Pancreas (tissue), 10 donors: Measurements from ENCODE around the gene RYK. TPM values are rescaled to one million over a fixed set of nuclear protein-coding genes. Genes with fewer than 3 reads are reported as not detected.
A peak's percentile ranks its signal among the peaks of the same experiment; 100 is the strongest.

Experiments
- ATAC-seq, 4 donors: fragments of 200-7000 bp; cut with Tn5 transposase; one replicate each; pipeline versions ENCODE4 v1.8.0 to v1.9.1; 2020; ENCODE audit warnings: mild to moderate bottlenecking in 4 of 4, moderate library complexity in 4 of 4
- DNase-seq, 6 donors: peaks; one replicate each; pipeline ENCODE4 v3.0.0-alpha.2; 2020
- FAIRE-seq: peaks from 2 replicates; lab custom pipeline; 2012; peaks lifted over from hg19 to GRCh38; lab: Jason Lieb, UNC
- H3K27ac ChIP-seq, 4 donors: fragments of 200-600 bp; sonication (generic); 1 replicate in 3 of 4; 2 replicates in 1 of 4; pipeline versions ENCODE4 v1.5.0 to v1.8.0; 2020
- H3K27me3 ChIP-seq, 4 donors: fragments of 200-600 bp; one replicate each; pipeline ENCODE4 v1.8.0; 2021
- H3K36me3 ChIP-seq, 3 donors: fragments of 200-600 bp; sonication (generic) in 1 of 3; one replicate each; pipeline versions ENCODE4 v1.5.0 to v1.8.0; 2020 to 2021
- H3K4me1 ChIP-seq, 3 donors: fragments of 200-600 bp; one replicate each; pipeline ENCODE4 v1.8.0; 2021
- H3K4me3 ChIP-seq, 4 donors: fragments of 200-600 bp; sonication (generic) in 2 of 4; one replicate each; pipeline versions ENCODE4 v1.5.0 to v1.8.0; 2020 to 2021
- H3K9me3 ChIP-seq, 4 donors: fragments of 200-600 bp; one replicate each; pipeline ENCODE4 v1.8.0; 2021
- WGBS, 2 donors: extraction: QIAGEN DNeasy Blood & Tissue Kit; methylation state at CpG; one replicate each; pipeline ENCODE4 v1.1.7; 2013; 5-methylcytosine and 5-hydroxymethylcytosine counted together
- intact Hi-C, 3 donors: fragments of 100-400 bp; cut with DNase I; formaldehyde crosslinking; loops; one replicate each; pipeline versions ENCODE4 v1.11.1 to v1.14.2; 2022
- polyA plus RNA-seq, 2 donors: library from polyadenylated mRNA; stranded (reverse); fragments of 200-250 nt; gene quantifications; one replicate each; pipeline ENCODE4 v1.2.3, GENCODE V29; 2013
- total RNA-seq, 6 donors: library from RNA; stranded (reverse); fragmentation: NEBNext Ultra II Directional in 4 of 6; extraction: Animal tissue kit (Norgen Biotek cat#: 25700) in 4 of 6; gene quantifications; one replicate each; pipeline versions ENCODE4 v1.2.1 to v1.2.4, GENCODE V29; 2021 to 2023
- TF ChIP-seq, protein P1 (sequence below), 4 donors: fragments of 200-600 bp; sonication (generic) in 3 of 4; IDR thresholded peaks; one replicate each; pipeline versions ENCODE4 v1.5.0 to v1.8.0; 2021; ENCODE audit warnings: antibody characterized with exemption in 4 of 4
- donor health status: healthy with polysubstance abuse.
- donor health status: DM: no; HTN: no; CAD: no; lungs with moderate emphysema.
- donor health status: DM: no; HTN: no; CAD: no.
- donor health status: control.
- donor health status: control.
- donor health status: Bipolar disorder and iron deficiency.
- donor health status: DM: yes; HTN: yes; CAD: no.
- donor health status: DM: no; HTN: no; CAD: no.
- donor health status: DM: no; HTN: no; CAD: no.
- donor health status: DM: yes; HTN: yes; CAD: no.

Gene RYK
- total and polyA plus RNA-seq, 8 donors, result 13.8 to 31.9 (median 20.5) TPM

DNA sequence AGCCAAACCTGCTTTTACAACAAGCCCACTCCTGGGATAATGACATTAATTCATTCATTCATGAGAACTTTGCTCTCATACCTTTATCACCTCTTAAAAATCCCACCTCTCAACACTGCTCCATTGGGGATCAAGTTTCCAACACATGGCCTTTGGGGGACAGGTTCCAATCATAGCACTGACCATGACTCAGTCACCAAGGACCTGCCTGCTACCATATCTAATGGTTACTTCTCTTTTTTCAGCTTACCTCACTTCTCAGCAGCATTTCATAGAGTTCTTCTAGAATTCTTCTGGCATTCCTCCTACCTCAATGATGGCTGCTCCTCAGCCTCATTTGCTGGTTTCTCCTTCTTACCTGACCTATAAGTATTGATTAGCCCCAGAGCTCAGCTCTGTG is 36.9 kb upstream of the RYK start:
- Histone ChIP-seq H3K9me3 (no peaks in the 10 kb centered on the region), H3K27ac (no peak overlapping the region), H3K27me3 (no peaks in the 10 kb centered on the region), H3K4me3 (no peak overlapping the region), H3K4me1 (no peaks in the 10 kb centered on the region), H3K36me3 (no peaks in the 10 kb centered on the region)
- no peak for FAIRE-seq
- intact Hi-C loops, result no loop called here
- DNase-seq, result no peak
- ATAC-seq, result no peak
- TF ChIP-seq, protein P1, sequence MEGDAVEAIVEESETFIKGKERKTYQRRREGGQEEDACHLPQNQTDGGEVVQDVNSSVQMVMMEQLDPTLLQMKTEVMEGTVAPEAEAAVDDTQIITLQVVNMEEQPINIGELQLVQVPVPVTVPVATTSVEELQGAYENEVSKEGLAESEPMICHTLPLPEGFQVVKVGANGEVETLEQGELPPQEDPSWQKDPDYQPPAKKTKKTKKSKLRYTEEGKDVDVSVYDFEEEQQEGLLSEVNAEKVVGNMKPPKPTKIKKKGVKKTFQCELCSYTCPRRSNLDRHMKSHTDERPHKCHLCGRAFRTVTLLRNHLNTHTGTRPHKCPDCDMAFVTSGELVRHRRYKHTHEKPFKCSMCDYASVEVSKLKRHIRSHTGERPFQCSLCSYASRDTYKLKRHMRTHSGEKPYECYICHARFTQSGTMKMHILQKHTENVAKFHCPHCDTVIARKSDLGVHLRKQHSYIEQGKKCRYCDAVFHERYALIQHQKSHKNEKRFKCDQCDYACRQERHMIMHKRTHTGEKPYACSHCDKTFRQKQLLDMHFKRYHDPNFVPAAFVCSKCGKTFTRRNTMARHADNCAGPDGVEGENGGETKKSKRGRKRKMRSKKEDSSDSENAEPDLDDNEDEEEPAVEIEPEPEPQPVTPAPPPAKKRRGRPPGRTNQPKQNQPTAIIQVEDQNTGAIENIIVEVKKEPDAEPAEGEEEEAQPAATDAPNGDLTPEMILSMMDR (IDR thresholded peaks at IDR 0.05), result no peak

DNA sequence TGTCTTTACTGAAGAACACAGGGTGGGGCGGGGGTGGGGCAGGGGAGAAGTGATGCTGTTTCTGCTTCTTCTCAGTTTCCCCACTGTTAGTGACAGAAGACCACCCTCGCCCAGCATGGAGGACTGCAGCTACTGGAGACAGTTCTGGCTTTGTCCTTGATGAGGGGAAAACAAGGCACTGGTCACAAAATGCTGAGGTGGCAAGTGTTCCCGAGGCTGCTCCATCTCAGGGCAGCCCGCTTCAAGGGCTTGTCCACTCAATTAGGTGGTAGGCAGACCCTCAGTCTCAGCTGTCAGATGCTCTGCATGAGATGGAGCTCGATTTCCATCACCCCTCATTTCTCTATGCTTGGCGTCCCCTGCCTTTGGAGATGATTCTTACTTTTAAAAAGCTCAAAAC is 33.8 kb upstream of the RYK start:
- 89 to 92% methylated on average over 6 of the region's 6 CpGs for WGBS, 2 donors
- Histone ChIP-seq H3K4me3 (no peak overlapping the region), H3K36me3 (no peaks in the 10 kb centered on the region), H3K4me1 (peaks cover 0 to 3% (median 0%) of the 10 kb centered on the region in 3 donors), H3K27ac (no peak overlapping the region), H3K27me3 (no peaks in the 10 kb centered on the region), H3K9me3 (no peaks in the 10 kb centered on the region)
- TF ChIP-seq, protein P1 (IDR thresholded peaks at IDR 0.05), result no peak
- intact Hi-C loops, result no loop called here
- no peak for FAIRE-seq
- ATAC-seq, result no peak
- no peak for DNase-seq

DNA sequence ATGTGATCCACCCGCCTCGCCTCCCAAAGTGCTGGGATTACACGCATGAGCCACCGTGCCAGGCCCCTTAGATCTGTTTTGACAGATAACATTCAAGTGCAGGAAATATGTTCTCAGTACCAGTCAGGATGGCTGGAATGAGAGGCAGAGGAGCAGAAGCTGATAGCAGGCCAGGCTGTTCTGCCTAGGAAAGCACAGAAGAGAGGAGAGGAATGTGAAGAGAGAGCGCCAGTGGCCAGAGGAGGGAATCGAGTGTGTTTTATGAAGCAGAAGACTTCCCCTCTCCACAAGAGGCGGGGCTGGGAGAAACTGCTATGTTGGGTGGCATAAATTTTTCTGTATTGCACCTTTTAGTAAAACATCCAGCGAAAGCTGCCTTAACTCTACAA is 32.0 kb upstream of the RYK start:
- intact Hi-C loops, result no loop called here
- FAIRE-seq (no peak), DNase-seq (no peak)

DNA sequence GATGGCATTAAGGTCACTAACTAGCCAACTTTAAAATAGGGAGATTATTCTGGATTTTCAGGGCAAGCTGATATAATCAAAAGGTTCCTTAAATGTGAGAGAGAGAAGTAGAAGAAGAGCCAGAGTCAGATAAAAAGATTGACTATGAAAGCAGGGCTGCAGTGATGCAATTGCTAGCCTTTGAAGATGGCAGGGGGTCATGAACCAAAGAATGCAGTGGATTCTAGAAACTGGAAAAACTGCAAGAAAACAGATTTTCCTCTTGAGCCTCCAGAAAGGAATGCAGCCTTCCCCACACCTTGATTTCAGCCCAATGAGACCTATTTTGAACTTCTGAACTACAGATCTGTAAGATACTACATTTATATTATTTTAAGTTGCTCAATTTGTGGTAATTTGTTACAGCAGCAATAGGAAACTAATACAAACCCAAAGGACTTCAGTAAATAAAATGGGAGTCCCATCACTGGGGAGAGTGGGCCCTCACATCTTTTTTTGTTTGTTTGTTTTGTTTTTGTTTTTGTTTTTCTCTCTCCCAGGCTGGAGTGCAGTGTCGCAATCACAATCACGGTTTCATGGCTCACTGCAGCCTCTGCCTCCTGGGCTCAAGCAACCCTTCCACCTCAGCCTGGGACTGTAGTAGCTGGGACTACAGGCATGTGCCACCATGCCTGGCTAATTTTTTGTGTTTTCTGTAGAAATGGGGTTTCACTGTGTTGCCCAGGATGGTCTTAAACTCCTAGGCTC is 31.4 kb upstream of the RYK start:
- Histone ChIP-seq H3K27ac (no peak overlapping the region), H3K4me1 (peaks cover 0 to 5% (median 0%) of the 10 kb centered on the region in 3 donors), H3K27me3 (no peaks in the 10 kb centered on the region), H3K36me3 (no peaks in the 10 kb centered on the region), H3K9me3 (no peaks in the 10 kb centered on the region), H3K4me3 (no peak overlapping the region)
- 91 to 97% methylated on average over 2 of the region's 2 CpGs for WGBS, 2 donors
- DNase-seq, result no peak
- no peak for ATAC-seq
- TF ChIP-seq, protein P1 (IDR thresholded peaks at IDR 0.05), result no peak
- no peak for FAIRE-seq
- intact Hi-C loops, result no loop called here

More for the DNA sequence above, 32.0 kb upstream of the RYK start:
- no peak for ATAC-seq
- Histone ChIP-seq H3K27me3 (no peaks in the 10 kb centered on the region), H3K4me3 (no peak overlapping the region), H3K27ac (no peak overlapping the region), H3K36me3 (no peaks in the 10 kb centered on the region), H3K9me3 (no peaks in the 10 kb centered on the region), H3K4me1 (peaks cover 0 to 5% (median 0%) of the 10 kb centered on the region in 3 donors)
- WGBS, 2 donors, result 98% methylated on average over 8 of the region's 8 CpGs
- TF ChIP-seq, protein P1 (IDR thresholded peaks at IDR 0.05), result no peak

DNA sequence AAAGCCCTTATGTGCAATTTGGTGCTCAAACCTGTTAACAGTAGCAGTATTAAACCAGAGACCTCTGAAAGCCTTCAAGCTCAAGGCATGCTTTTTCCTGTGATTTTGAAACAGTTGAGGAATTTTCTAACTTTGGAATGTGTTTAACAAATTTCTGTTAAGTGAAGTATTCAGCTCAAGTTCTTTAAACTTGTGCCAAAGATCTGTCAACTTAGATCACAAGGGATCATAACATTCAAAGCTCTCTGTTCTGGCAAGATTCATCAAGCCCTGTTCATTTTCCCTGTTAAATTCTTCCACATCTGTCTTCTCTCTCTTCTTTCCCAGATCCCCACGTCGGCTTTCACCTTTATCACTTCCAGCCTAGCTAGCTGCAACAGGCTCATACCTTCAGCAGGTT is 28.8 kb upstream of the RYK start:
- Histone ChIP-seq H3K27me3 (no peaks in the 10 kb centered on the region), H3K27ac (no peak overlapping the region), H3K4me1 (peaks cover 0 to 5% (median 0%) of the 10 kb centered on the region in 3 donors), H3K4me3 (no peak overlapping the region), H3K9me3 (no peaks in the 10 kb centered on the region), H3K36me3 (no peaks in the 10 kb centered on the region)
- intact Hi-C loops, result no loop called here
- 6 to 16% methylated on average over 2 of the region's 2 CpGs for WGBS, 2 donors
- DNase-seq (no peak), FAIRE-seq (no peak), ATAC-seq (peak in 1 of 4 donors; percentile 14)
- TF ChIP-seq, protein P1 (IDR thresholded peaks at IDR 0.05), result no peak
